ENCODE results near the gene DPPA3. TPM values are rescaled to one million over a fixed set of nuclear protein-coding genes. Genes with fewer than 3 reads are reported as not detected.

Gene DPPA3
- total and polyA plus RNA-seq, 2 donors (not counting 3 experiments of a cell fraction or from before 2014, with no cell fraction given), result not detected

- no TSS peak for BruUV-seq (replicated peaks)
- Histone ChIP-seq H3K4me1 (ENCODE audit: control insufficient read depth, extremely low read depth, insufficient read depth, low read length) (no peaks in the 10 kb centered on the region), H3K79me2 (ENCODE audit: control insufficient read depth, insufficient read depth, low read length) (no peaks in the 10 kb centered on the region), H3K4me3 (replicated peaks in 1 of 3; ENCODE audit: insufficient read depth in 1 of 3, low read depth in 1 of 3, low read length in 3 of 3) (no peak overlapping the region), H3K4me2 (ENCODE audit: insufficient read depth, low read length) (no peak overlapping the region), H3K36me3 (ENCODE audit: control insufficient read depth in 2 of 2, extremely low read depth in 1 of 2, insufficient read depth in 2 of 2, low read length in 2 of 2) (no peaks in the 10 kb centered on the region), H3K9ac (replicated peaks; ENCODE audit: extremely low read depth, insufficient read depth, low read length) (no peak overlapping the region), H3K9me3 (replicated peaks; ENCODE audit: control insufficient read depth, insufficient read depth, low read length) (no peaks in the 10 kb centered on the region), H4K20me1 (replicated peaks; ENCODE audit: control insufficient read depth, extremely low read depth, insufficient read depth, low read length) (no peaks in the 10 kb centered on the region), H2AFZ (ENCODE audit: low read depth, low read length) (no peak overlapping the region), H3K9me1 (replicated peaks; ENCODE audit: control insufficient read depth, extremely low read depth, insufficient read depth, low read length) (no peaks in the 10 kb centered on the region), H3K27me3 (ENCODE audit: control insufficient read depth in 2 of 2, insufficient read depth in 2 of 2, low read length in 2 of 2) (no peaks in the 10 kb centered on the region), H3K27ac (ENCODE audit: insufficient read depth, low read depth, low read length) (no peak overlapping the region)
- dilution Hi-C loops (cut with MboI; ENCODE audit: extremely low pct_ligation_motif_present, low sequenced_read_pairs) (no loop called here), intact Hi-C loops (cut with micrococcal nuclease) (no loop called here)
- DNase-seq (ENCODE audit: low read depth, low spot score), result no peak
- no peak for TF ChIP-seq CTCF (IDR thresholded peaks at IDR 0.05; ENCODE audit: extremely low read depth in 1 of 2, insufficient read depth in 1 of 2, low read depth in 1 of 2, low read length in 2 of 2)
- TF ChIP-seq MAX (IDR thresholded peaks at IDR 0.05; ENCODE audit: insufficient read depth, insufficient read length), result no peak
- no peak for TF ChIP-seq POLR2A (IDR thresholded peaks at IDR 0.05; ENCODE audit: low read depth, low read length)
- TF ChIP-seq FOS (IDR thresholded peaks at IDR 0.05; ENCODE audit: borderline replicate concordance, insufficient read depth, low read length), result no peak
- no peak for TF ChIP-seq JUN (IDR thresholded peaks at IDR 0.05; ENCODE audit: borderline replicate concordance, insufficient read depth, insufficient read length, low read depth)
- TF ChIP-seq POLR2AphosphoS5 (IDR thresholded peaks at IDR 0.05; ENCODE audit: insufficient read depth, low read depth, low read length), result no peak
- TF ChIP-seq EZH2 (IDR thresholded peaks at IDR 0.05; ENCODE audit: borderline replicate concordance, low read depth, low read length, severe bottlenecking), result no peak
- no peak for TF ChIP-seq MYC (IDR thresholded peaks at IDR 0.05; ENCODE audit: low read depth, low read length)
- TF ChIP-seq GATA2 (IDR thresholded peaks at IDR 0.05; ENCODE audit: insufficient read depth, insufficient read length, low read depth, low read length), result no peak
- ChIA-PET POLR2A (no interaction called here), CTCF (no interaction called here)
- no peak for FAIRE-seq
These were observed 20.3 kb downstream of the DPPA3 start for GRCh38 chr12:7731486-7731885.
